Activated CD8-positive, alpha-beta T cell treated with anti-CD3 and anti-CD28 coated beads, Interleukin-2, amount 10 ng/mL, durations not matched to agents 7 days and 5 days (primary cell): Measurements from ENCODE around the gene RGP1. TPM values are rescaled to one million over a fixed set of nuclear protein-coding genes. Genes with fewer than 3 reads are reported as not detected.

Source experiments
- ATAC-seq: fragments of 150-1000 bp; cut with Tn5 transposase; one replicate; pipeline ENCODE4 v1.10.0; 2021; ENCODE audit warnings: moderate library complexity
- CTCF ChIA-PET: fragments of 350-600 bp; sonication (Branson Sonifier 250); formaldehyde crosslinking; loops from one replicate; lab custom pipeline; 2021; ENCODE audit warnings: antibody characterized with exemption; lab: Charles Lee
- POLR2A ChIA-PET: fragments of 350-600 bp; sonication (Branson Sonifier 250); formaldehyde crosslinking; loops from one replicate; lab custom pipeline; 2021; ENCODE audit warnings: antibody characterized with exemption; lab: Charles Lee
- DNase-seq: peaks from one replicate; pipeline ENCODE4 v3.0.0-alpha.2; 2020
- H3K27ac Mint-ChIP-seq: one replicate; pipeline ENCODE4 v1.8.0; 2021; ENCODE audit warnings: mild to moderate bottlenecking, mixed read lengths
- H3K27me3 Mint-ChIP-seq: one replicate; pipeline ENCODE4 v1.8.0; 2021; ENCODE audit warnings: low read depth, mixed read lengths
- H3K36me3 Mint-ChIP-seq: one replicate; pipeline ENCODE4 v1.8.0; 2021; ENCODE audit warnings: low read depth, mixed read lengths
- H3K4me1 Mint-ChIP-seq: one replicate; pipeline ENCODE4 v1.8.0; 2021; ENCODE audit warnings: low read depth, mixed read lengths
- H3K4me3 Mint-ChIP-seq: one replicate; pipeline ENCODE4 v1.8.0; 2021; ENCODE audit warnings: mild to moderate bottlenecking, mixed read lengths
- H3K9me3 Mint-ChIP-seq: one replicate; pipeline ENCODE4 v1.8.0; 2022; ENCODE audit warnings: mixed read lengths; ENCODE audit not compliant: insufficient read depth
- total RNA-seq, 2 experiments: library from RNA; stranded (reverse); gene quantifications; one replicate each; pipeline ENCODE4 v1.2.3, GENCODE V29; 2021

Gene RGP1
- total RNA-seq, 2 experiments from 2014 or later: 22.1 to 22.9 TPM

DNA sequence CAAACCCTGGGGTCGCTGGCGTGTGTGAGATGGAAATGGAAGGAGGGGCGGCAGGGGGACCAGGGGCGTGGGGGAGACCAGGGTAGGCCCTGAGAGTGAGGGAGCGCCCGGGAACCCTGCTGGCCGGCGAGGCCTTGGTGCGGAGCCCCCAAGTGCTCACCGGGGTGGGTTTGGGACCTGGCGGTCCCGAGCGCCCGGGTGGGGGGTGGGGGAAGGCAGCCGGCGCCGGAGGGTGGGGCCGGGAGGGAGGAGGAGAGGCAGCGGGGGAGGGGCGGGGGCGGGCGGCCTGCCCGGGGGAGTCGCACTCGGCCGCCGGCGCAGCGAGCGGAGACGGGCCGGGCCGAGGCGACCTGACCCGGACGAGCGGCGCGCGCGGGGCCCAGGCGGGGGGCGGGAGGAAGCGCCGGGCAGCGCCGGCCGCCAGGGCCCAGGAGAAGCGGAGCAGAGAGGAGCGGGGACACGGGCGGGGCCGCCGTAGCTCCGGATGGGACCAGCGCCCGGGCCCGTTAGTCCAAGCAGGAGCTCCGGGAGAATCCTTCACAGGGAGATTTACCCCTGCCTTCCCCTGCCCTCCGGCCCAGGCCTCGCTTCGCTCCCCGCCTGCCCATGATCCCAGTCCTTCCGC, 42.3 kb downstream of the RGP1 start, which contains the start of gene NPR2:
Gene NPR2 (plus strand): TSS at position 295 of the 625 bp plus-strand sequence. CDS start 818 bp downstream, outside the sequence.
- H3K27me3 Mint-ChIP-seq: no peaks in the 10 kb centered on the region
- H3K4me3 Mint-ChIP-seq: no peak within 1 kb of the TSS
- DNase-seq: no peak
- POLR2A ChIA-PET: no interaction called here
- H3K4me1 Mint-ChIP-seq: peaks cover 17% of the 10 kb centered on the region
- H3K27ac Mint-ChIP-seq: no peak within 1 kb of the TSS
- peaks cover 10% of the 10 kb centered on the region for H3K36me3 Mint-ChIP-seq
- CTCF ChIA-PET: no interaction called here
- H3K9me3 Mint-ChIP-seq: no peaks in the 10 kb centered on the region
- no peak for ATAC-seq

DNA sequence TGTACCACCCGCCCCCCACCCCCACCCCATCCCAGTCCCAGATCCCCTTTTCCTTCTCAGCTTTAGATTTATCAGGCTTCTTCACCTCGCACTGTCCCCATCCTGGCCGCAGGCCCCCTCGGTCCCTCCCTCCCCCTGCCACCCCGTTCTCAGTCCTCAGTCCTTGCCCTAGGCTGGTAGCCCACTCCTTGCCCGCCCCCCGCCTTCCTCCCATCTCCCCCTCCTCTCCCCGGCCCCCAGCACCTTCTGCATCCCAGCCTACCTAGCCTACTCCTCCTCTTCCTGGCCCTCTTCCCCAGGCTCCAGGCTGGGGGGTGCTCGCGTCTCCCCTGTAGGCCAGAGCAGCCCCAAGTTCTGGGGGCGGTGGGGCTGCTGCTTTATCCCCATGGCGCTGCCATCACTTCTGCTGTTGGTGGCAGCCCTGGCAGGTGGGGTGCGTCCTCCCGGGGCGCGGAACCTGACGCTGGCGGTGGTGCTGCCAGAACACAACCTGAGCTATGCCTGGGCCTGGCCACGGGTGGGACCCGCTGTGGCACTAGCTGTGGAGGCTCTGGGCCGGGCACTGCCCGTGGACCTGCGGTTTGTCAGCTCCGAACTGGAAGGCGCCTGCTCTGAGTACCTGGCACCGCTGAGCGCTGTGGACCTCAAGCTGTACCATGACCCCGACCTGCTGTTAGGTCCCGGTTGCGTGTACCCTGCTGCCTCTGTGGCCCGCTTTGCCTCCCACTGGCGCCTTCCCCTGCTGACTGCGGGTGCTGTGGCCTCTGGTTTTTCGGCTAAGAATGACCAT, 43.1 kb downstream of the RGP1 start:
- CTCF ChIA-PET: interaction anchor here (1.1 to 1.6 kb wide), 4 partner anchors 34 to 90 kb away, joined by 3 to 4 read pairs (median 4); no protein-coding TSS in a partner anchor
- H3K36me3 Mint-ChIP-seq: peaks cover 8% of the 10 kb centered on the region
- no peak overlapping the region for H3K27ac Mint-ChIP-seq
- DNase-seq (no peak), ATAC-seq (no peak)
- H3K9me3 Mint-ChIP-seq: no peaks in the 10 kb centered on the region
- no peak overlapping the region for H3K4me3 Mint-ChIP-seq
- H3K27me3 Mint-ChIP-seq: no peaks in the 10 kb centered on the region
- H3K4me1 Mint-ChIP-seq: peaks cover 22% of the 10 kb centered on the region
- POLR2A ChIA-PET: interaction anchor here (0.7 kb wide), 1 partner anchor 13 kb away, joined by 3 read pairs; no protein-coding TSS in a partner anchor

- Mint-ChIP-seq H3K4me3 (no peak overlapping the region), H3K36me3 (peaks cover 2% of the 10 kb centered on the region), H3K27ac (peak overlapping the region; percentile 26), H3K27me3 (no peaks in the 10 kb centered on the region), H3K4me1 (peaks cover 27% of the 10 kb centered on the region), H3K9me3 (no peaks in the 10 kb centered on the region)
- ATAC-seq: no peak
- POLR2A ChIA-PET: interaction anchor here (0.7 kb wide), 1 partner anchor 14 kb away, joined by 3 read pairs; no protein-coding TSS in a partner anchor
- CTCF ChIA-PET: interaction anchor here (1.1 to 1.6 kb wide), 4 partner anchors 33 to 90 kb away, joined by 3 to 4 read pairs (median 4); no protein-coding TSS in a partner anchor
- DNase-seq: no peak
Observed at GRCh38 chr9:35792826-35793225, 43.7 kb downstream of the RGP1 start.

DNA sequence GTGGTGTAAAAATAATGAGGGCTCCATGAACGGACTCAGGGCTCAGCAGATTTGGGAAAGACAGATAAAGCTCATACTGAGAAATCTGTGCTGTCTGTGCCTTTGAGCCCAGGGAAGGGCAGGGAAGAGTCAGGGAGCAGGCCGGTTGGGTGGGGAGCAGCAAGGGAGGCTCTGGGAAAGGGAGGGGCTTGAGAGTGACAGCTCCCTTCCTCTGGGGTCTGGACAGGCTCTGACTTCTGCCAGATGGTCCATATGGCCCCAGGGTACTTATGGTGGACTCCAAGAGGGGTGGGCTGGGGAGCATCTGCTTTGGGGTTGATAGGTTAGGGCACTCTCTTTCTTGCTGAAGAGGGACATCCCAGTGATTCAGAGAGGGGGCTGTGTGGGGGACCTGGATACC, 44.4 kb downstream of the RGP1 start:
- H3K9me3 Mint-ChIP-seq: no peaks in the 10 kb centered on the region
- H3K27ac Mint-ChIP-seq: peak overlapping the region; percentile 26
- no peaks in the 10 kb centered on the region for H3K27me3 Mint-ChIP-seq
- CTCF ChIA-PET: interaction anchor here (1.1 to 1.6 kb wide), 4 partner anchors 32 to 89 kb away, joined by 3 to 4 read pairs (median 4); no protein-coding TSS in a partner anchor
- peaks cover 31% of the 10 kb centered on the region for H3K4me1 Mint-ChIP-seq
- POLR2A ChIA-PET: no interaction called here
- ATAC-seq (no peak), DNase-seq (no peak)
- no peaks in the 10 kb centered on the region for H3K36me3 Mint-ChIP-seq
- no peak overlapping the region for H3K4me3 Mint-ChIP-seq

GRCh38 chr9:35795695-35796094, 46.6 kb downstream of the RGP1 start:
- ATAC-seq: no peak
- Mint-ChIP-seq H3K4me3 (no peak overlapping the region), H3K4me1 (peaks cover 35% of the 10 kb centered on the region), H3K27me3 (no peaks in the 10 kb centered on the region), H3K9me3 (no peaks in the 10 kb centered on the region), H3K27ac (no peak overlapping the region), H3K36me3 (no peaks in the 10 kb centered on the region)
- POLR2A ChIA-PET: no interaction called here
- CTCF ChIA-PET: interaction anchor here (1.1 to 5.4 kb wide), 5 partner anchors 9 to 87 kb away, joined by 4 to 22 read pairs (median 5); no protein-coding TSS in a partner anchor
- no peak for DNase-seq

GRCh38 chr9:35797311-35798109, 48.4 kb downstream of the RGP1 start:
- Mint-ChIP-seq H3K4me3 (no peak overlapping the region), H3K27ac (no peak overlapping the region), H3K4me1 (peaks cover 35% of the 10 kb centered on the region), H3K27me3 (no peaks in the 10 kb centered on the region), H3K9me3 (no peaks in the 10 kb centered on the region), H3K36me3 (no peaks in the 10 kb centered on the region)
- ATAC-seq (no peak), DNase-seq (no peak)
- ChIA-PET POLR2A (no interaction called here), CTCF (interaction anchor here (1.6 to 5.4 kb wide), 3 partner anchors 15 to 85 kb away, joined by 5 to 22 read pairs (median 17); partner anchors contain the start of gene SPAG8)

- H3K9me3 Mint-ChIP-seq: no peaks in the 10 kb centered on the region
- POLR2A ChIA-PET: interaction anchor here (0.7 kb wide), 1 partner anchor 188 kb away, joined by 3 read pairs; no protein-coding TSS in a partner anchor
- peaks cover 30% of the 10 kb centered on the region for H3K4me1 Mint-ChIP-seq
- DNase-seq (peak; percentile 35), ATAC-seq (no peak)
- H3K27me3 Mint-ChIP-seq: no peaks in the 10 kb centered on the region
- H3K27ac Mint-ChIP-seq: peak overlapping the region; percentile 8
- H3K4me3 Mint-ChIP-seq: no peak overlapping the region
- H3K36me3 Mint-ChIP-seq: peaks cover 1% of the 10 kb centered on the region
- CTCF ChIA-PET: interaction anchor here (1.2 to 5.4 kb wide), 4 partner anchors 9 to 84 kb away, joined by 4 to 22 read pairs (median 5); partner anchors contain the start of gene SPAG8
Observed at GRCh38 chr9:35798658-35799374, 49.7 kb downstream of the RGP1 start.

- ChIA-PET POLR2A (interaction anchor here (1.1 kb wide), 1 partner anchor 12 kb away, joined by 4 read pairs; no protein-coding TSS in a partner anchor), CTCF (interaction anchor here (1.2 to 5.4 kb wide), 2 partner anchors 25 to 44 kb away, joined by 3 to 22 read pairs; no protein-coding TSS in a partner anchor)
- H3K9me3 Mint-ChIP-seq: no peaks in the 10 kb centered on the region
- H3K27me3 Mint-ChIP-seq: no peaks in the 10 kb centered on the region
- peaks cover 21% of the 10 kb centered on the region for H3K4me1 Mint-ChIP-seq
- H3K27ac Mint-ChIP-seq: no peak overlapping the region
- no peak overlapping the region for H3K4me3 Mint-ChIP-seq
- peaks cover 1% of the 10 kb centered on the region for H3K36me3 Mint-ChIP-seq
- no peak for DNase-seq
- ATAC-seq: no peak
Observed at GRCh38 chr9:35800530-35800929, 51.4 kb downstream of the RGP1 start.

GRCh38 chr9:35801328-35802128, 52.4 kb downstream of the RGP1 start:
- peaks cover 21% of the 10 kb centered on the region for H3K4me1 Mint-ChIP-seq
- H3K27ac Mint-ChIP-seq: no peak overlapping the region
- ChIA-PET CTCF (no interaction called here), POLR2A (no interaction called here)
- H3K36me3 Mint-ChIP-seq: peaks cover 6% of the 10 kb centered on the region
- DNase-seq: no peak
- no peak overlapping the region for H3K4me3 Mint-ChIP-seq
- H3K9me3 Mint-ChIP-seq: no peaks in the 10 kb centered on the region
- ATAC-seq: no peak
- no peaks in the 10 kb centered on the region for H3K27me3 Mint-ChIP-seq

DNA sequence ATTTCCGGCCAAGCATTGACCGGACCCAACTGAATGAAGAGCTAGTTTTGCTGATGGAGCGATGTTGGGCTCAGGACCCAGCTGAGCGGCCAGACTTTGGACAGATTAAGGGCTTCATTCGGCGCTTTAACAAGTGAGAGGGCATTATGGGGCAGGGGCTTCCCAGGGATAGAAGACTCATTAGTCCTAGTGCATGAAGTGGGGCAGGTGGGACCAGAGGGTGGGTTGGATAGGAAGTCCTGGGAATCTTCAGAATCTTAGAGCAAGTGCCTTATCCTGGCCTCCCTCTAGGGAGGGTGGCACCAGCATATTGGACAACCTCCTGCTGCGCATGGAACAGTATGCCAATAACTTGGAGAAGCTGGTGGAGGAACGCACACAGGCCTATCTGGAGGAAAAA, 57.0 kb downstream of the RGP1 start:
- no peak for DNase-seq
- ATAC-seq: no peak
- Mint-ChIP-seq H3K9me3 (no peaks in the 10 kb centered on the region), H3K4me3 (no peak overlapping the region), H3K27ac (no peak overlapping the region), H3K36me3 (peaks cover 16% of the 10 kb centered on the region), H3K4me1 (peaks cover 15% of the 10 kb centered on the region), H3K27me3 (no peaks in the 10 kb centered on the region)
- POLR2A ChIA-PET: interaction anchor here (0.9 kb wide), 1 partner anchor 8 kb away, joined by 3 read pairs; the partner anchor contains the start of gene HINT2
- CTCF ChIA-PET: interaction anchor here (0.7 to 1.8 kb wide), 2 partner anchors 20 to 76 kb away, joined by 4 read pairs; no protein-coding TSS in a partner anchor
